COLO829 (cell line): Measurements from ENCODE around the gene SLC36A2.
"Not testable (repeated sequence)": the region's sequence is repeated elsewhere in the genome, so short reads cannot be mapped to it uniquely, and the experiment has no call there.

Experiments
- DNase-seq: peaks from one replicate; pipeline ENCODE4 v3.0.0; 2012; ENCODE audit warnings: low spot score

SLC36A2 gene

DNA sequence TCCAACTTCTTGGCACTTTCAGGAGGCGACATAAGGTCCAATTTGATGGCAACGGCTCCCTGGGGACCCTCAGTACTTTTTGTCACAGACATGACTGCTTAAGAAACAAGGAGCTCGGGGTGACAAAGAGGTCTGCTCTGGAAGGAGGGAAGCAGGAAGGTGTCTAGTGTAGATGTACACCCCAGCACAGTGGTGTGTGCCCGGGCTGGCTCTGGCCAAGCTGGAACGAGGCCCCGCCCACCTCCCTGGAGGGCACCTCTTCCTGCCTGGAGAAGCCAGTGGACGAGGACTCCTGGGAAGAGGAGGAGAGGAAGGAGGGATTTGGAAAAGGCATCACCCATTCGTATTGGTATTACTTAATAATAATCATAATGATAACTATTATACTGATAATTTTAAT, at the start of gene SLC36A2:
Gene SLC36A2 (minus strand): TSS at position 191 of the 400 bp plus-strand sequence. CDS start 99 bp downstream, at position 92.
- no peak for DNase-seq

- no peak for DNase-seq
These were observed 41.6 kb upstream of the SLC36A2 start for GRCh38 chr5:151388960-151389359.

- no peak for DNase-seq
These were observed 36.7 kb upstream of the SLC36A2 start for GRCh38 chr5:151384106-151384505.

DNA sequence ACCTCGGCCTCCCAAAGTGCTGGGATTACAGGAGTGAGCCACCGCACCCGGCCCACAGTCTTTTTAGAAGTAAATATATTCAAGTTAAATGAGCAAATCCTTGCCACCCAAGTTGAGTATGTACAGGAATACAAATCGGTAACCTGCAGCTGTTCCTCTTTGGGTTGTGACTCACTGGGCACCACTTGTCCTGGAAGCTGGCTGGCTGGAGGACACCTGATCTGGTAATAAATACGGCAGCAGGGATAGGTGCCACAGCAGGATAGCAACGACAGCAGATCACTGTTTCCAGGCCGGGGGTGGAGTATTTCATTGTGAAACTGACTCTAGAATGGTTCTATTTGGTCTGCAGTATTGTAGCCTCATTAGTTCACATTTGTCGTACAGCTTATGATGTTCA, 35.7 kb upstream of the SLC36A2 start:
- DNase-seq = no peak

GRCh38 chr5:151382576-151382975, 35.2 kb upstream of the SLC36A2 start:
- DNase-seq = no peak

- DNase-seq = no peak
These were observed 34.5 kb upstream of the SLC36A2 start for GRCh38 chr5:151381899-151382298.

- no peak for DNase-seq
These were observed 31.3 kb upstream of the SLC36A2 start for GRCh38 chr5:151378616-151379015.

DNA sequence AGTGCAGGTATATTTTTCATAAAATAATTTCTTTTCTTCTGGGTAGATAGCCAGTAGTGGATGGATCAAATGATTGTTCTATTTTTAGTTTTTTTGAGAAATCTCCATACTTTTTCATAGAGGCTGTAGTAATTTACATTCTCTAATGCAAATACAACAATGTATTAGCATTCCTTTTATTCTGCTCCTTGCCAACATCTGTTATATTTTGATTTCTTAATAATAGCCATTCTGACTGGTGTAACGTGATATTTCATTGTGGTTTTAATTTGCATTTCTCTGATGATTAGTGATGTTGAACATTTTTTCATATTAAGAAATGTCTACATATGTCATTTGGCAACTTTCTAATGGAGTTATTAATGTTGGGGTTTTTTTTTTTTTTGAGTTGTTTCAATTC, 27.2 kb upstream of the SLC36A2 start:
- DNase-seq = no peak

DNA sequence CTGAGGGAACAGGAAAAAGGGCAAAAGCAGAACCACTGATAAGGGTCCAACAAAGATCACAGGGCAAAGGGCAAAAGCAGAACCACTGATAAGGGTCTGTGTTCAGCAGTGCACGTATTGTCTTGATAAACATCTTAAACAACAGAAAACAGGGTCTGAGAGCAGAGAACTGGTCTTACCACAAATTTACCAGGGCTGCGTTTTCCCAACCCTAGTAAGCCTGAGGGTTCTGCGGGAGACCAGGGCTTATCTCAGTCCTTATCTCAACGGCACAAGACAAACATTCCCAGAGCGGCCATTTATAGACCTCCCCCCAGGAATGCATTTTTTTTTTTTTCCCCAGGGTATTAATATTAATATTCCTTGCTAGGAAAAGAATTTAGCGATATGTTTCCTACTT, 19.7 kb upstream of the SLC36A2 start:
- DNase-seq = not testable (repeated sequence)

- no peak for DNase-seq
These were observed 16.3 kb upstream of the SLC36A2 start for GRCh38 chr5:151363673-151364072.

- DNase-seq = no peak
These were observed 15.6 kb upstream of the SLC36A2 start for GRCh38 chr5:151362970-151363369.

DNA sequence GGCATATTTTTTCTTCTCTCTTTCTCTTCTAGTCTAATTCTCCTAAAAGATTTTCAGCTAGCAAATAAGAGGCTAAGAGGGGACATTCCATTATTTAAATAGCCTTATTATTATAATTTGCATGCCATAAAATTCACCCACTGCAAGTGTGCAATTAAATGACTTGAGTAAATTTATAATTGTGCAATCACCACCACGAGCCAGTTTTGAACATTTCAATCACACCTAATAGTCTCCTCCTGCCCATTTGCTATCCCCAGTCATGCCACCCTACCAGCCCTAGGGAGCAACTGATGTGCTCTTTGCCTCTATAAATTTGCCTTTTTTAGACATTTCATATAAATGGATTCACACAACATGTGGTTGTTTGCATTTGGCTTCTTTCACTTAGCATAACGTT, 12.0 kb upstream of the SLC36A2 start:
- no peak for DNase-seq

- no peak for DNase-seq
These were observed 10.4 kb upstream of the SLC36A2 start for GRCh38 chr5:151357792-151358191.

DNA sequence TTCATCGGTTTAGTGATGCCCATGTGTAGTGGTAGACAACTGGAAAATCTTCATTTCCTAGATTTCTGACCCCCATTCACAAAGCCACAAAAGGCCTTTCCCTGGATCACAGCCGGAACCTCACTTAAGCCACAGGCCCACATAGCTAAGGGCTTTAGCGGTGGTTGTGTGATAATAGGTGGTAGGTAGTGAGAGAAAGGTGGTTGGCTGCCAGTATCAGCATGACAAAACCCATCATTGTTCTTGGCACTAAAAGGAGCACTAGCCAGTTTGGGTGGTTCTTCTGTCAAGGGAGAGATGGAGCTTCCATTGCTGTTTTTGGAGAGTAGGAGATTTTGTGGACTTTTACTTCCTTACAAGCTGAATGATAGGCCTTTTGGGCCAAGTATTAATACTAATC, 9.7 kb upstream of the SLC36A2 start:
- no peak for DNase-seq

DNA sequence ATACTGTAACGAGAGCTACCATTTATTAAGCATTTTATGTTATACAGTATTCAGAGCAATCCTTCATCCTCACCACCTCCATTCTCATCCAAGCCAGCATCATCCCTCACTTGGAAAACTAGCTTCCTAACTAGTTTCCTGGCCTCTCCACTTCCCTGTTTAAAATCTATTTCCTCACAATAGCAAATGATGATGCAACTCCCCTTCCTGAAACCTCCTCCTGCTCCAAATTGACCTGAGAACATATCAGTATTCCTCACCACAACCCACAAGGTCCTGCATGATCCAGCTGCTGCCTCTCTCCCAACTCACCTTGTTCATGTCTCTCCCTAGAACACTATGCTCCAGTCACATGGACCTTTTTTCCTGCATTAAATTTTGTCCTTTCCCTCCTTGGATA, 4.3 kb upstream of the SLC36A2 start:
- DNase-seq = no peak

DNA sequence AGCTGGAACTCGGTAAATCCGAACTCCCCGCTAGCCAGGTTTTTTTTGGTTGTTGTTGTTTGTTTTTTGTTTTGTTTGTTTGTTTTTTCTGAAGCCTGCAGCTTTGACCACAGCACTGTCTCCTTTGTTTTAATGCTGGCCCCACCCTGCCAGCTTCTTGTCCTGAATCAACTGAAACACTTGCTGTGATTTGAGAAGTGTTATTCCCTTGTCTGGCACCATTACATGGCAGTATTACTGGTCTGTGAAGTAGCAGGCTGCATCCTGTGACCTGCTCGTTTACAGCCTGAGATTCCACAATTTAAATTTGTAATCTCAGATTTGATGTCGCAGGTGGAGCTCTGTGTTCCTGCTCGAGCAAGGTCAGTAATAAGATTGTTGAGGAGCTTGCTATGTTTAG, 1.4 kb upstream of the SLC36A2 start:
- no peak for DNase-seq

DNA sequence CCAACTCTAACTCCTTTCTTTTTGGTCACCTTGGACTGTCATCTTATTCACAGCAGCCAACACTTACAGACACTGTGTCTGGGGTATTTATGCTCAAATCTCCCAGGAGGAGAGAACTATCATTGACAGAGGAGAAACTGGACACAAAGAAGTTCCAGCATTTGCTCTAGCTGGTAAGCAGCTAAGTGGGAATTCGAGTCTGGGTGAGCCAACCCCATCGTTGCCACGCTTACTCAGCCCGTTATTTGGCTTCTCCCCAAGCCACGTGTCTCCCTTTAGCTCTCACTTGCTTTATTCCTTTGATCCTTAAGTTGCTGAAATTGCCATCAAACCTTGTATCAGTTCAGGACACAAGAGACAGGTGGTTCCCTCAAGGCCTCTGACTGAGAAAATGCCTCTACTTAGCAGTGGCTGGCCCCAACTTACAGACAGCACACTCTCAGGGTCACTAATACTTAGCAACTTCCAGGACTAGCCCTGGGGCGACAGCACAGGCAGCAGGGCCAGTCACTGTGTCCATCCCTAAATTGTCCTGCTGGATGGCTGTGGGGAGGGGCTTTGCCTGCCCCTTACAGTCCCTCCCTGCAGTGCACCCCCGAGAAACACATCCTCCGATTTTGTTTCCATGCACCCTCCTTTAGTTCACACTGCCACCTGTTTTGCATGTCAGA, 1.4 kb downstream of the SLC36A2 start:
- DNase-seq = no peak

GRCh38 chr5:151345187-151345807, 2.1 kb downstream of the SLC36A2 start:
- DNase-seq = no peak

DNA sequence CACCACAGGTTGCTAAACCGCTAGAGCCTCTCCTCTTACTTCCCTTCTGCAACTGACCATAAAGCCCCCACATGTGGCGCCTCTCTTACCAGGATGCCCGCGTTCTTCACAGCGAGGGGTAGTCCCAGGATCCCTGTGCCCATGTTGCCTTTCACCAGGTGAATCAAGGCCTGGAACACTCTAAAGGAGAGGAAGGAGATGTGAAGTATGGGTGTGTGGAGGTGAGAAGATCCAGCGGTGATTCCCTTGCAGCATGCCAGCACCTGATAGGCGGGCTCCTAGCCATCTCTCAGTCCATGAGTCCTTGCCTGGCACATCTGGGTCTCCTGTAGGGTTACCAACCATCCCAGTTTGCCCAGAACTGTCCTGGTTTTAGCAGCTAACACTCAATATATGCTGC, 3.3 kb downstream of the SLC36A2 start:
- no peak for DNase-seq

DNA sequence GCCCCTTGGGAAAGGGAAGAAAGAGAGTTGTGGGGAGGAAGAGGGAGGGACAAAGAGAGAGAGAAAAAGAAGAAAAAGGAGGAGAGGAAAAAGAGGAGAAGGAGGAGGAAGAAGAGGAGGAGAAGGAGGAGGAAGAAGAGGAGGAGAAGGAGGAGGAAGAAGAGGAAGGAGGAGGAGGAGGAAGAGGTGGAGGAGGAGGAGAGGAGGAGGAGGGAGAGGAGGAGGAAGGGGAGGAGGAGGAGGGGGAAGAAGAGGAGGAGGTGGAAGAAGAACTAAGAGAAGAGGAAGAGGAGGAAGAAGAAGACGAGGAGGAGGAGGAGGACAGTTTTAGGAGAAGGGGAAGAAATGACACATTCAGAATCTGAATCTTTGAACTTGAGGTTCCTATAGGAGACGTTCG, 7.4 kb downstream of the SLC36A2 start:
- DNase-seq = no peak

GRCh38 chr5:151338734-151339133, 8.6 kb downstream of the SLC36A2 start:
- no peak for DNase-seq

DNA sequence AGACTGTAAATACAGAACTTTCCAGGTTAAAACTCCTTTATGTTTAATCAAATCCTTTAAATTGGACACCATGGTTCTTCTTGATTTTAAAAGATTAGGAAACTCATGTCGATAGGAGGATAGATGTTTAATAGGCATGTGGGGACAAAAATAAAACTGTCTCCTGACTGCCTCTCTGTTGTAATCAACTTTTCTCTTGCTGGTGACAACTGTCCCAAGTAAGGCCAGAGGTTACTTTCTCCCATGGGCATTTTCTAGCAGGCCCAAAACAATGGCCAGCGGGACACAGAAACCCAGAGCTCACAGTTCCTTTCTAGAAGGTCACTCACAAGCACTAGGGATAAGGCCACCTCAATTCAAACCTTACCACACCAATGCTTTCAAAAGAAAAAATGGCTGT, 14.5 kb downstream of the SLC36A2 start:
- no peak for DNase-seq

- no peak for DNase-seq
These were observed 18.6 kb downstream of the SLC36A2 start for GRCh38 chr5:151328734-151329133.

DNA sequence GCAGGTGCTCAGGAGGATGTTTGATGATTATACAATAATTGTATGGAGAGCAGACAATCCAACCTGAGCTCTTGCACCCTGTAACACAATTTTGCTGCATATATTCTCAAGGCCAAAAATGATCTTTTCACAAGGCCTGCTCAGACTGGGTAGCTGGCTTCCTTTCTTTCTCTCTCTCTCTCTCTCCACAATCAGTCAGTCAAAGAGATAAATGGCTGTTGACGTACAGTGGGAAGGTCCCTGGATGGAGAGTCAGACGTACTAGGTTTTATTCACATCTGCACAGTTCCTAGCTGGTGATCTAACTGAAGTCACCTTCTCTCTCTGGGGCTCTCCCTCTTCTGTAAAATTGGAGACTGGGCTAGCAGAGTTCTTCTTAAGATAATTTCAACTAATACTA, 19.8 kb downstream of the SLC36A2 start:
- DNase-seq = no peak
